ENCODE results near the gene KCNA1.
A peak's percentile ranks its signal among the peaks of the same experiment; 100 is the strongest.

KCNA1 gene

GRCh38 chr12:4899364-4899763, 10.3 kb upstream of the KCNA1 start:
- H3K23ac ChIP-seq (ENCODE audit: low read length), result no peak overlapping the region
- H3K4me2 ChIP-seq (ENCODE audit: low read length), result no peak overlapping the region
- no peak overlapping the region for H4K12ac ChIP-seq (ENCODE audit: low read depth, low read length)
- H3K4ac ChIP-seq (ENCODE audit: low read depth, low read length), result no peak overlapping the region
- no peak overlapping the region for H3K27ac ChIP-seq (ENCODE audit: low read depth, low read length)
- H3K4me3 ChIP-seq (ENCODE audit: low read depth, low read length), result no peak overlapping the region
- no peak overlapping the region for H3K14ac ChIP-seq (ENCODE audit: low read length)
- no peak overlapping the region for H3K9ac ChIP-seq (ENCODE audit: low read length)
- H2AK5ac ChIP-seq (ENCODE audit: low read length), result no peak overlapping the region
- no peak overlapping the region for H2BK120ac ChIP-seq (ENCODE audit: insufficient read depth, low read length, poor library complexity)
- H4K8ac ChIP-seq (ENCODE audit: low read depth, low read length), result no peak overlapping the region
- H3K4me1 ChIP-seq (ENCODE audit: control insufficient read depth in 1 of 2, insufficient read depth in 2 of 2, low read length in 2 of 2), result no peaks in the 10 kb centered on the region
- no peak for DNase-seq
- no peak overlapping the region for H2AFZ ChIP-seq (ENCODE audit: insufficient read depth, low read length, poor library complexity)
- WGBS (ENCODE audit: extremely low coverage, insufficient coverage, insufficient read length), result no CpG with 5 or more reads among the region's 4 CpGs
- no peak overlapping the region for H2BK12ac ChIP-seq (ENCODE audit: low read length)
- no peaks in the 10 kb centered on the region for H3K27me3 ChIP-seq (ENCODE audit: insufficient read depth, low read length)
- no peak overlapping the region for H4K91ac ChIP-seq (ENCODE audit: low read depth, low read length)
- no peaks in the 10 kb centered on the region for H3K79me1 ChIP-seq (ENCODE audit: low read length)
- no peaks in the 10 kb centered on the region for H3K9me3 ChIP-seq (ENCODE audit: insufficient read depth, low read depth, low read length)
- H3K36me3 ChIP-seq (ENCODE audit: control insufficient read depth in 1 of 2, insufficient read depth in 2 of 2, low read length in 2 of 2), result no peaks in the 10 kb centered on the region
- H3K79me2 ChIP-seq (ENCODE audit: control insufficient read depth, insufficient read depth, low read length, poor library complexity), result no peaks in the 10 kb centered on the region
- no peak overlapping the region for H2BK5ac ChIP-seq (ENCODE audit: low read depth, low read length, poor library complexity)
- no peak overlapping the region for H3K18ac ChIP-seq (ENCODE audit: low read length)

GRCh38 chr12:4900327-4900726, 9.4 kb upstream of the KCNA1 start:
- Histone ChIP-seq H3K18ac (ENCODE audit: low read length) (no peak overlapping the region), H4K91ac (ENCODE audit: low read depth, low read length) (no peak overlapping the region), H2AK5ac (ENCODE audit: low read length) (no peak overlapping the region), H2BK12ac (ENCODE audit: low read length) (no peak overlapping the region), H3K36me3 (ENCODE audit: control insufficient read depth in 1 of 2, insufficient read depth in 2 of 2, low read length in 2 of 2) (no peaks in the 10 kb centered on the region), H2BK120ac (ENCODE audit: insufficient read depth, low read length, poor library complexity) (no peak overlapping the region), H4K8ac (ENCODE audit: low read depth, low read length) (no peak overlapping the region), H3K23ac (ENCODE audit: low read length) (no peak overlapping the region), H3K27me3 (ENCODE audit: insufficient read depth, low read length) (no peaks in the 10 kb centered on the region), H3K14ac (ENCODE audit: low read length) (no peak overlapping the region), H3K4me3 (ENCODE audit: low read depth, low read length) (no peak overlapping the region), H2AFZ (ENCODE audit: insufficient read depth, low read length, poor library complexity) (no peak overlapping the region), H3K4ac (ENCODE audit: low read depth, low read length) (no peak overlapping the region), H3K9ac (ENCODE audit: low read length) (no peak overlapping the region), H3K27ac (ENCODE audit: low read depth, low read length) (no peak overlapping the region), H3K79me2 (ENCODE audit: control insufficient read depth, insufficient read depth, low read length, poor library complexity) (no peaks in the 10 kb centered on the region), H3K4me2 (ENCODE audit: low read length) (no peak overlapping the region), H4K12ac (ENCODE audit: low read depth, low read length) (no peak overlapping the region), H3K9me3 (ENCODE audit: insufficient read depth, low read depth, low read length) (no peaks in the 10 kb centered on the region), H3K4me1 (ENCODE audit: control insufficient read depth in 1 of 2, insufficient read depth in 2 of 2, low read length in 2 of 2) (no peaks in the 10 kb centered on the region), H2BK5ac (ENCODE audit: low read depth, low read length, poor library complexity) (no peak overlapping the region), H3K79me1 (ENCODE audit: low read length) (no peaks in the 10 kb centered on the region)
- peak in 1 of 2 donors; percentile 34 for DNase-seq
- no CpG with 5 or more reads among the region's 5 CpGs for WGBS (ENCODE audit: extremely low coverage, insufficient coverage, insufficient read length)

DNA sequence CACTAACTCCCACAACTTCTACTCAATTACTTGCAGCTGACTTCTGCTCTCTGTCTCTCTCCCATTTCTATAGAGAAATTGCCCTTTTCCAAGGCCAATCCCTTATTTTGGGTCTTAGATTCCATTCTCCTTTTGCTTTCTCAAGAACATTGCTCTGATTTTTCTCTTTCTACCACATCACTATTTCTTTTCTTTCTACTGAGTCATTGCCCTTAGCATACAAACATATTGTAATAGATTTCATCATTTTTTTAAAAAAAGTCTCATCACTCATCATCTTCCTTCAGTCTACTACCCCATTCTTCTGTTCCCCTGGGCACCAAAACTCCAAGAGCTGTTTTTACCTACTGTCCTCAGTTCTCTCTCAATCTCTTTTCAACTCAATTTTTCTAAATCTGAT, 4.4 kb upstream of the KCNA1 start:
- Histone ChIP-seq H3K18ac (ENCODE audit: low read length) (no peak overlapping the region), H3K4ac (ENCODE audit: low read depth, low read length) (no peak overlapping the region), H3K27me3 (ENCODE audit: insufficient read depth, low read length) (peaks cover 24% of the 10 kb centered on the region), H3K14ac (ENCODE audit: low read length) (no peak overlapping the region), H3K9ac (ENCODE audit: low read length) (no peak overlapping the region), H2BK120ac (ENCODE audit: insufficient read depth, low read length, poor library complexity) (no peak overlapping the region), H4K91ac (ENCODE audit: low read depth, low read length) (no peak overlapping the region), H3K79me1 (ENCODE audit: low read length) (no peaks in the 10 kb centered on the region), H3K27ac (ENCODE audit: low read depth, low read length) (no peak overlapping the region), H3K4me1 (ENCODE audit: control insufficient read depth in 1 of 2, insufficient read depth in 2 of 2, low read length in 2 of 2) (peaks cover 6 to 7% of the 10 kb centered on the region in 2 experiments), H3K4me2 (ENCODE audit: low read length) (no peak overlapping the region), H3K36me3 (ENCODE audit: control insufficient read depth in 1 of 2, insufficient read depth in 2 of 2, low read length in 2 of 2) (no peaks in the 10 kb centered on the region), H3K9me3 (ENCODE audit: insufficient read depth, low read depth, low read length) (no peaks in the 10 kb centered on the region), H3K4me3 (ENCODE audit: low read depth, low read length) (no peak overlapping the region), H2BK5ac (ENCODE audit: low read depth, low read length, poor library complexity) (no peak overlapping the region), H2BK12ac (ENCODE audit: low read length) (no peak overlapping the region), H4K8ac (ENCODE audit: low read depth, low read length) (no peak overlapping the region), H3K23ac (ENCODE audit: low read length) (no peak overlapping the region), H3K79me2 (ENCODE audit: control insufficient read depth, insufficient read depth, low read length, poor library complexity) (no peaks in the 10 kb centered on the region), H2AFZ (ENCODE audit: insufficient read depth, low read length, poor library complexity) (no peak overlapping the region), H4K12ac (ENCODE audit: low read depth, low read length) (no peak overlapping the region), H2AK5ac (ENCODE audit: low read length) (no peak overlapping the region)
- no peak for DNase-seq

- Histone ChIP-seq H3K14ac (ENCODE audit: low read length) (no peak overlapping the region), H4K12ac (ENCODE audit: low read depth, low read length) (no peak overlapping the region), H3K27me3 (ENCODE audit: insufficient read depth, low read length) (peaks cover 47% of the 10 kb centered on the region), H3K18ac (ENCODE audit: low read length) (no peak overlapping the region), H3K4me1 (ENCODE audit: control insufficient read depth in 1 of 2, insufficient read depth in 2 of 2, low read length in 2 of 2) (peaks cover 6 to 7% of the 10 kb centered on the region in 2 experiments), H3K23ac (ENCODE audit: low read length) (no peak overlapping the region), H3K27ac (ENCODE audit: low read depth, low read length) (no peak overlapping the region), H3K36me3 (ENCODE audit: control insufficient read depth in 1 of 2, insufficient read depth in 2 of 2, low read length in 2 of 2) (no peaks in the 10 kb centered on the region), H4K91ac (ENCODE audit: low read depth, low read length) (no peak overlapping the region), H3K79me2 (ENCODE audit: control insufficient read depth, insufficient read depth, low read length, poor library complexity) (no peaks in the 10 kb centered on the region), H2BK12ac (ENCODE audit: low read length) (no peak overlapping the region), H3K4me2 (ENCODE audit: low read length) (peak overlapping the region; percentile 65), H3K9ac (ENCODE audit: low read length) (no peak overlapping the region), H2AFZ (ENCODE audit: insufficient read depth, low read length, poor library complexity) (no peak overlapping the region), H3K9me3 (ENCODE audit: insufficient read depth, low read depth, low read length) (peaks cover 13% of the 10 kb centered on the region), H3K4me3 (ENCODE audit: low read depth, low read length) (no peak overlapping the region), H3K79me1 (ENCODE audit: low read length) (no peaks in the 10 kb centered on the region), H4K8ac (ENCODE audit: low read depth, low read length) (no peak overlapping the region), H3K4ac (ENCODE audit: low read depth, low read length) (no peak overlapping the region), H2BK120ac (ENCODE audit: insufficient read depth, low read length, poor library complexity) (no peak overlapping the region), H2AK5ac (ENCODE audit: low read length) (no peak overlapping the region), H2BK5ac (ENCODE audit: low read depth, low read length, poor library complexity) (no peak overlapping the region)
- no peak for DNase-seq
- WGBS (ENCODE audit: extremely low coverage, insufficient coverage, insufficient read length), result no CpG with 5 or more reads among the region's 31 CpGs
These were observed 858 bp upstream of the KCNA1 start for GRCh38 chr12:4908684-4909409.
